Neural cell (in vitro differentiated cells): Measurements from ENCODE around the gene LCLAT1. TPM values are rescaled to one million over a fixed set of nuclear protein-coding genes. Genes with fewer than 3 reads are reported as not detected.

Source experiments
- H2AFZ ChIP-seq: fragments of 200-600, 300-800 bp; sonication (generic), shearing (Covaris generic); 2 replicates; pipeline ENCODE4 v1.6.0; 2014; ENCODE audit warnings: low read depth, mild to moderate bottlenecking, antibody characterized with exemption, low read length, moderate library complexity
- H3F3A ChIP-seq: fragments of 200-600 bp; shearing (Covaris generic); 2 replicates; pipeline ENCODE4 v1.6.1; 2016; ENCODE audit warnings: mild to moderate bottlenecking, moderate library complexity, mixed read lengths, antibody characterized with exemption, low read length; ENCODE audit not compliant: insufficient read depth, poor library complexity, severe bottlenecking
- H3K27ac ChIP-seq: fragments of 200-600, 300-800 bp; sonication (generic), shearing (Covaris generic); 2 replicates; pipeline ENCODE4 v1.5.1; 2014; ENCODE audit warnings: mild to moderate bottlenecking, low read length, moderate library complexity
- H3K27me3 ChIP-seq: fragments of 300-800, 200-600 bp; sonication (generic), shearing (Covaris generic); 2 replicates; pipeline ENCODE4 v1.6.0; 2014; ENCODE audit warnings: mild to moderate bottlenecking, low read depth, low read length, moderate library complexity; ENCODE audit not compliant: insufficient read depth
- H3K36me3 ChIP-seq: fragments of 300-800, 200-600 bp; sonication (generic), shearing (Covaris generic); 2 replicates; pipeline ENCODE4 v1.5.1; 2014; ENCODE audit warnings: mild to moderate bottlenecking, antibody characterized with exemption, low read length, moderate library complexity; ENCODE audit not compliant: insufficient read depth
- H3K4me2 ChIP-seq: fragments of 300-800, 200-600 bp; sonication (generic), shearing (Covaris generic); 2 replicates; pipeline ENCODE4 v1.6.0; 2014; ENCODE audit warnings: mild to moderate bottlenecking, low read length
- H3K4me3 ChIP-seq: fragments of 300-800, 200-600 bp; sonication (generic), shearing (Covaris generic); 2 replicates; pipeline ENCODE4 v1.5.1; 2014; ENCODE audit warnings: mild to moderate bottlenecking, low read length, moderate library complexity
- H3K79me2 ChIP-seq: fragments of 200-600 bp; shearing (Covaris generic); replicated peaks from 2 replicates; pipeline ENCODE4 v1.6.0; 2014; ENCODE audit warnings: mild to moderate bottlenecking, low read length, moderate library complexity; ENCODE audit not compliant: insufficient read depth
- H3K9ac ChIP-seq: fragments of 300-800, 200-600 bp; sonication (generic), shearing (Covaris generic); 2 replicates; pipeline ENCODE4 v1.6.1; 2016; ENCODE audit warnings: mild to moderate bottlenecking, low read length, mixed read lengths
- H3K9me2 ChIP-seq: fragments of 200-600 bp; shearing (Covaris generic); 2 replicates; pipeline ENCODE4 v1.6.1; 2016; ENCODE audit warnings: mild to moderate bottlenecking, low read length, mixed read lengths; ENCODE audit not compliant: insufficient read depth
- H3K9me3 ChIP-seq: fragments of 200-600, 300-800 bp; sonication (generic), shearing (Covaris generic); 2 replicates; pipeline ENCODE4 v1.6.1; 2016; ENCODE audit warnings: mild to moderate bottlenecking, mixed run types, low read length, moderate library complexity, mixed read lengths
- H4K20me1 ChIP-seq: fragments of 200-600 bp; shearing (Covaris generic); 2 replicates; pipeline ENCODE4 v1.6.1; 2016; ENCODE audit warnings: mild to moderate bottlenecking, mixed run types; ENCODE audit not compliant: insufficient read depth
- CTCF ChIP-seq: fragments of 450-650 bp; IDR thresholded peaks from 2 replicates; pipeline ENCODE4 v1.5.1; 2014; ENCODE audit warnings: antibody characterized with exemption, mild to moderate bottlenecking, moderate library complexity; ENCODE audit not compliant: poor library complexity, severe bottlenecking
- EP300 ChIP-seq: fragments of 450-650 bp; conservative IDR thresholded peaks from 2 replicates; pipeline ENCODE4 v1.6.1; 2014; ENCODE audit warnings: antibody characterized with exemption, mild to moderate bottlenecking, moderate library complexity; ENCODE audit not compliant: poor library complexity, severe bottlenecking
- EZH2 ChIP-seq: fragments of 200-600, 300-800 bp; shearing (Covaris generic), sonication (generic); IDR thresholded peaks from 2 replicates; pipeline ENCODE4 v1.6.1; 2014; ENCODE audit warnings: antibody characterized with exemption, low read length, borderline replicate concordance, mild to moderate bottlenecking; ENCODE audit not compliant: insufficient read depth, poor library complexity, severe bottlenecking
- MXI1 ChIP-seq: fragments of 450-650 bp; conservative IDR thresholded peaks from 2 replicates; pipeline ENCODE4 v1.6.1; 2014; ENCODE audit warnings: antibody characterized with exemption, mild to moderate bottlenecking; ENCODE audit not compliant: poor library complexity, severe bottlenecking
- POLR2AphosphoS5 ChIP-seq: IDR thresholded peaks from 2 replicates; pipeline ENCODE4 v1.6.1; 2012
- RAD21 ChIP-seq: fragments of 450-650 bp; conservative IDR thresholded peaks from 2 replicates; pipeline ENCODE4 v1.6.1; 2014; ENCODE audit warnings: antibody characterized with exemption, mild to moderate bottlenecking, moderate library complexity
- REST ChIP-seq: IDR thresholded peaks from 2 replicates; pipeline ENCODE4 v1.6.1; 2012; ENCODE audit warnings: borderline replicate concordance
- SMC3 ChIP-seq: fragments of 450-650 bp; conservative IDR thresholded peaks from 2 replicates; pipeline ENCODE4 v1.6.1; 2014; ENCODE audit warnings: antibody characterized with exemption, mild to moderate bottlenecking, moderate library complexity; ENCODE audit not compliant: poor library complexity
- TAF1 ChIP-seq: IDR thresholded peaks from 2 replicates; pipeline ENCODE4 v1.6.1; 2012; ENCODE audit warnings: low read depth
- polyA plus RNA-seq: library from polyadenylated mRNA; depleted of rRNA; stranded (reverse); fragments of >200 nt; gene quantifications from 2 replicates; pipeline ENCODE4 v1.2.3, GENCODE V29; 2014

Gene LCLAT1
- polyA plus RNA-seq, 1 donor from 2014 or later: 5.8 TPM

- H4K20me1 ChIP-seq: no peaks in the 10 kb centered on the region
- no peaks in the 10 kb centered on the region for H3K27me3 ChIP-seq
- no peak overlapping the region for H3K4me2 ChIP-seq
- no peak overlapping the region for H2AFZ ChIP-seq
- H3K27ac ChIP-seq: no peak overlapping the region
- H3K79me2 ChIP-seq: no peaks in the 10 kb centered on the region
- TF ChIP-seq POLR2AphosphoS5 (no peak), TAF1 (no peak), MXI1 (no peak), RAD21 (no peak), EZH2 (no peak), REST (no peak), CTCF (no peak), SMC3 (no peak), EP300 (no peak)
- H3K9ac ChIP-seq: no peak overlapping the region
- no peaks in the 10 kb centered on the region for H3K9me2 ChIP-seq
- no peak overlapping the region for H3K4me3 ChIP-seq
- H3K36me3 ChIP-seq: no peaks in the 10 kb centered on the region
- H3K9me3 ChIP-seq: no peaks in the 10 kb centered on the region
- no peaks in the 10 kb centered on the region for H3F3A ChIP-seq
Measured at GRCh38 chr2:30400151-30400954, 46.7 kb upstream of the LCLAT1 start.

DNA sequence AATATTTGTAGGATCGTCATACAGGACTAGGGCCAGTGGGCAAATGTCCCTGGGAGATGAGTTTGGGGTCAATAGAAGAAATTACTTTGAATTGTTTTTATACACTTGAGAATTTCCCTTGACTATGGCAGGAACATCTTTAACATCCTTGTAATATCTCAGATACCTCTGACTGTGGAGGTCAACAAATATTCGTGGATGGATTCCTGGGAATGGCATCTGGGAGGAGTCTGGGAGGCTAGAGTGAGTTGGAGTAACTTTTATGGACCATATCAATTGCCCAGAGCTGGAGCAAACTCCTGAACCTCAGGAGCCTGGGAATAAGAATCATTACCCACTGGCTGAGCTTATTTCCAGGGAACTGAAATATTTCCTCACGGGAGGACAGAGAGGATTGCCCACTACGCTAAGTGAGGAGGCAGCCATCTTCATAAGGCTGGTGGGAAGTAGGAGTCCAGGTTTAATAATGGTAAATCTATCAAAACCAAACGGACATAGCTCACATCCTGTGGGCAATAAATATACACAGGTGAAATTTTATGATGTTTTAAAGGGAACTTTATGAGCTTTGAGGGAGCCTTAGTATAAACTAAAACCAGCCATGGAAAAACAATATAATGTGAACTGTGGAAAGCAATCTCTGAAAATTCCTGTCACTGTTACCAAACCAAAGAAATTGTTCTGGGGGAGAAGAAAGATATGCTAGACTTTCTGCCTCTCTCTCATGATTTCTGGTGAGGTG, 44.4 kb upstream of the LCLAT1 start:
- Histone ChIP-seq H3K79me2 (no peaks in the 10 kb centered on the region), H3K27me3 (no peaks in the 10 kb centered on the region), H3K4me3 (no peak overlapping the region), H3K36me3 (no peaks in the 10 kb centered on the region), H3F3A (no peaks in the 10 kb centered on the region), H4K20me1 (no peaks in the 10 kb centered on the region), H3K9ac (no peak overlapping the region), H3K9me2 (no peaks in the 10 kb centered on the region), H3K9me3 (no peaks in the 10 kb centered on the region), H3K4me2 (no peak overlapping the region), H2AFZ (no peak overlapping the region), H3K27ac (no peak overlapping the region)
- TF ChIP-seq CTCF (no peak), SMC3 (no peak), RAD21 (no peak), REST (no peak), EZH2 (no peak), TAF1 (no peak), EP300 (no peak), POLR2AphosphoS5 (no peak), MXI1 (no peak)
